MM.1S (cell line): ENCODE data around the gene TTC24.

ENCODE experiments used
- DNase-seq: peaks from one replicate; pipeline ENCODE4 v3.0.0-alpha.2; 2015
- H2AFZ ChIP-seq: fragments of 300-600 bp; sonication (generic); 2 replicates; pipeline ENCODE4 v1.6.0; 2016; ENCODE audit warnings: antibody characterized with exemption, low read length
- H3F3A ChIP-seq: fragments of 300-600 bp; sonication (generic); 2 replicates; pipeline ENCODE4 v1.6.1; 2016; ENCODE audit warnings: mild to moderate bottlenecking, antibody characterized with exemption, low read length, moderate library complexity, mixed read lengths; ENCODE audit not compliant: insufficient read depth
- H3K27ac ChIP-seq: fragments of 300-600 bp; sonication (generic); 2 replicates; pipeline ENCODE4 v1.5.1; 2016; ENCODE audit warnings: mild to moderate bottlenecking, low read length
- H3K27me3 ChIP-seq: fragments of 300-600 bp; sonication (generic); replicated peaks from 2 replicates; pipeline ENCODE4 v1.6.0; 2016; ENCODE audit warnings: low read length; ENCODE audit not compliant: insufficient read depth
- H3K36me3 ChIP-seq: fragments of 300-600 bp; sonication (generic); replicated peaks from 2 replicates; pipeline ENCODE4 v1.6.1; 2016; ENCODE audit warnings: mild to moderate bottlenecking, low read length, mixed read lengths; ENCODE audit not compliant: insufficient read depth
- H3K4me1 ChIP-seq: fragments of 300-600 bp; sonication (generic); 2 replicates; pipeline ENCODE4 v1.6.1; 2016; ENCODE audit warnings: low read length, mixed read lengths
- H3K4me2 ChIP-seq: fragments of 300-600 bp; sonication (generic); 2 replicates; pipeline ENCODE4 v1.6.0; 2016; ENCODE audit warnings: low read depth, low read length
- H3K4me3 ChIP-seq: fragments of 300-600 bp; sonication (generic); 2 replicates; pipeline ENCODE4 v1.5.1; 2016; ENCODE audit warnings: low read length, mixed read lengths
- H3K79me2 ChIP-seq: fragments of 300-600 bp; sonication (generic); 2 replicates; pipeline ENCODE4 v1.6.1; 2016; ENCODE audit warnings: mixed run types, low read length, mixed read lengths
- H3K9ac ChIP-seq: fragments of 300-600 bp; sonication (generic); 2 replicates; pipeline ENCODE4 v1.6.1; 2016; ENCODE audit warnings: low read length, mixed read lengths
- H3K9me2 ChIP-seq: fragments of 300-600 bp; sonication (generic); replicated peaks from 2 replicates; pipeline ENCODE4 v1.6.1; 2016; ENCODE audit warnings: mild to moderate bottlenecking, low read length, mixed read lengths; ENCODE audit not compliant: insufficient read depth
- H3K9me3 ChIP-seq: fragments of 300-600 bp; sonication (generic); replicated peaks from 2 replicates; pipeline ENCODE4 v1.6.1; 2016; ENCODE audit warnings: mild to moderate bottlenecking, low read length, mixed read lengths; ENCODE audit not compliant: insufficient read depth
- H4K20me1 ChIP-seq: fragments of 300-600 bp; sonication (generic); 2 replicates; pipeline ENCODE4 v1.6.1; 2016; ENCODE audit warnings: mild to moderate bottlenecking, low read length, moderate library complexity, mixed read lengths; ENCODE audit not compliant: insufficient read depth
- CTCF ChIP-seq: fragments of 300-600 bp; sonication (generic); IDR thresholded peaks from 2 replicates; pipeline ENCODE4 v1.5.1; 2016; ENCODE audit warnings: antibody characterized with exemption, low read length, mixed read lengths
- EZH2 ChIP-seq: fragments of 300-600 bp; sonication (generic); optimal IDR thresholded peaks from 2 replicates; pipeline ENCODE3; 2017; ENCODE audit warnings: low read depth, mild to moderate bottlenecking, antibody characterized with exemption, low read length, mixed read lengths
- EZH2phosphoT487 ChIP-seq: fragments of 300-600 bp; sonication (generic); IDR thresholded peaks from 2 replicates; pipeline ENCODE4 v1.6.1; 2018; ENCODE audit warnings: antibody characterized with exemption, low read length

Gene TTC24

GRCh38 chr1:156616463-156616862 is 36.9 kb downstream of the TTC24 start:
- no peak overlapping the region for H2AFZ ChIP-seq
- H3K79me2 ChIP-seq = no peaks in the 10 kb centered on the region
- no peak overlapping the region for H3K4me3 ChIP-seq
- H3K36me3 ChIP-seq = no peaks in the 10 kb centered on the region
- H3K27ac ChIP-seq = no peak overlapping the region
- H3K9me2 ChIP-seq = no peaks in the 10 kb centered on the region
- no peaks in the 10 kb centered on the region for H3K4me1 ChIP-seq
- H3K9ac ChIP-seq = no peak overlapping the region
- no peaks in the 10 kb centered on the region for H3K9me3 ChIP-seq
- no peaks in the 10 kb centered on the region for H3F3A ChIP-seq
- peaks cover 89% of the 10 kb centered on the region for H3K27me3 ChIP-seq
- no peak overlapping the region for H3K4me2 ChIP-seq
- no peak for DNase-seq
- H4K20me1 ChIP-seq = no peaks in the 10 kb centered on the region
- TF ChIP-seq EZH2 = no peak
- TF ChIP-seq CTCF = no peak
- no peak for TF ChIP-seq EZH2phosphoT487

GRCh38 chr1:156618853-156619581 is 39.5 kb downstream of the TTC24 start, which contains the start of gene HAPLN2:
Gene HAPLN2 (plus strand): TSS chr1:156619415. CDS start chr1:156623491, 4,076 bp downstream.
- Histone ChIP-seq H3K36me3 (no peaks in the 10 kb centered on the region), H2AFZ (no peak within 1 kb of the TSS), H3K9me3 (no peaks in the 10 kb centered on the region), H3K27me3 (peaks cover 90% of the 10 kb centered on the region), H3K4me2 (no peak within 1 kb of the TSS), H3K4me3 (no peak within 1 kb of the TSS), H4K20me1 (0 out of 2 replicates have a peak, but pooled peaks cover 2% of the 10 kb centered on the region), H3K9ac (no peak within 1 kb of the TSS), H3K27ac (no peak within 1 kb of the TSS), H3K4me1 (no peaks in the 10 kb centered on the region), H3K79me2 (no peaks in the 10 kb centered on the region), H3K9me2 (no peaks in the 10 kb centered on the region), H3F3A (no peaks in the 10 kb centered on the region)
- TF ChIP-seq EZH2 = no peak
- TF ChIP-seq CTCF = peak; percentile 77
- no peak for DNase-seq

- Histone ChIP-seq H2AFZ (no peak overlapping the region), H3K79me2 (no peaks in the 10 kb centered on the region), H3F3A (no peaks in the 10 kb centered on the region), H3K9me2 (no peaks in the 10 kb centered on the region), H3K36me3 (no peaks in the 10 kb centered on the region), H3K27ac (no peak overlapping the region), H4K20me1 (0 out of 2 replicates have a peak, but pooled peaks cover 2% of the 10 kb centered on the region), H3K27me3 (peaks cover 93% of the 10 kb centered on the region), H3K4me2 (no peak overlapping the region), H3K9me3 (no peaks in the 10 kb centered on the region), H3K4me1 (no peaks in the 10 kb centered on the region), H3K9ac (no peak overlapping the region), H3K4me3 (no peak overlapping the region)
- TF ChIP-seq CTCF (no peak), EZH2 (no peak), EZH2phosphoT487 (no peak)
- no peak for DNase-seq
Observed at GRCh38 chr1:156619582-156619955, 40.0 kb downstream of the TTC24 start.
